A673 (cell line): ENCODE results near the gene USP34. TPM values are rescaled to one million over a fixed set of nuclear protein-coding genes. Genes with fewer than 3 reads are reported as not detected.
"Not testable (repeated sequence)": the region's sequence is repeated elsewhere in the genome, so short reads cannot be mapped to it uniquely, and the experiment has no call there.

Experiments used
- BruUV-seq: library from RNA; stranded (reverse); fragments of 400-500 nt; replicated peaks from 2 replicates; lab custom pipeline; 2021; lab: Mats Ljungman, UMichigan
- CTCF ChIA-PET: fragments of 300-600 bp; sonication (Branson Sonifier 250); formaldehyde crosslinking; loops from one replicate; lab custom pipeline; 2022; ENCODE audit warnings: antibody characterized with exemption; lab: Charles Lee
- POLR2A ChIA-PET: fragments of 300-600 bp; sonication (Branson Sonifier 250); formaldehyde crosslinking; loops from one replicate; lab custom pipeline; 2022; ENCODE audit warnings: antibody characterized with exemption; ENCODE audit not compliant: low non-redundant PET; lab: Charles Lee
- DNase-seq: peaks from one replicate; pipeline ENCODE4 v3.0.0-alpha.2; 2015; ENCODE audit warnings: low spot score
- H3K27ac ChIP-seq: fragments of 200-600 bp; sonication (generic); 2 replicates; pipeline ENCODE4 v1.5.1; 2016; ENCODE audit warnings: mixed run types, low read depth, mild to moderate bottlenecking, mixed read lengths, antibody characterized with exemption, low read length; ENCODE audit not compliant: poor library complexity, severe bottlenecking
- H3K27me3 ChIP-seq: fragments of 200-600 bp; sonication (generic); replicated peaks from 2 replicates; pipeline ENCODE4 v1.6.1; 2017; ENCODE audit warnings: mixed run types, low read depth, mild to moderate bottlenecking, mixed read lengths, antibody characterized with exemption, low read length; ENCODE audit not compliant: insufficient read depth, poor library complexity
- H3K36me3 ChIP-seq: fragments of 200-600 bp; sonication (generic); 2 replicates; pipeline ENCODE4 v1.6.1; 2016; ENCODE audit warnings: mixed run types, mild to moderate bottlenecking, mixed read lengths, antibody characterized with exemption, low read length; ENCODE audit not compliant: insufficient read depth, poor library complexity, severe bottlenecking
- H3K4me1 ChIP-seq: fragments of 200-600 bp; sonication (generic); 2 replicates; pipeline ENCODE4 v1.6.1; 2017; ENCODE audit warnings: mixed run types, mild to moderate bottlenecking, mixed read lengths, antibody characterized with exemption, low read length; ENCODE audit not compliant: insufficient read depth, poor library complexity, severe bottlenecking
- H3K4me3 ChIP-seq: fragments of 200-600 bp; sonication (generic); 2 replicates; pipeline ENCODE4 v1.5.1; 2016; ENCODE audit warnings: low read depth, mixed run types, mild to moderate bottlenecking, mixed read lengths, low read length; ENCODE audit not compliant: poor library complexity, severe bottlenecking
- H3K9me3 ChIP-seq: fragments of 200-600 bp; sonication (generic); 2 replicates; pipeline ENCODE4 v1.6.1; 2016; ENCODE audit warnings: mixed run types, low read depth, mild to moderate bottlenecking, mixed read lengths, antibody characterized with exemption, low read length; ENCODE audit not compliant: poor library complexity, severe bottlenecking
- CTCF ChIP-seq: fragments of 300-800, 200-600 bp; sonication (generic); conservative IDR thresholded peaks from 2 replicates; pipeline ENCODE4 v1.5.1; 2017; ENCODE audit warnings: low read depth, mild to moderate bottlenecking, antibody characterized with exemption, low read length, moderate library complexity, mixed read lengths
- EZH2 ChIP-seq: fragments of 200-600 bp; sonication (generic); IDR thresholded peaks from 2 replicates; pipeline ENCODE4 v1.6.1; 2017; ENCODE audit warnings: borderline replicate concordance, low read depth, mild to moderate bottlenecking, mixed read lengths, antibody characterized with exemption, low read length; ENCODE audit not compliant: poor library complexity, severe bottlenecking
- intact Hi-C: fragments of 100-400 bp; cut with micrococcal nuclease; formaldehyde crosslinking; loops from one replicate; pipeline ENCODE4 v1.10.0; 2022; ENCODE audit not compliant: unreplicated experiment
- total RNA-seq: library from RNA; stranded (reverse); gene quantifications from 2 replicates; pipeline ENCODE4 v1.2.3, GENCODE V29; 2021

USP34 gene
- total RNA-seq, 1 experiment from 2014 or later: 98.5 TPM

DNA sequence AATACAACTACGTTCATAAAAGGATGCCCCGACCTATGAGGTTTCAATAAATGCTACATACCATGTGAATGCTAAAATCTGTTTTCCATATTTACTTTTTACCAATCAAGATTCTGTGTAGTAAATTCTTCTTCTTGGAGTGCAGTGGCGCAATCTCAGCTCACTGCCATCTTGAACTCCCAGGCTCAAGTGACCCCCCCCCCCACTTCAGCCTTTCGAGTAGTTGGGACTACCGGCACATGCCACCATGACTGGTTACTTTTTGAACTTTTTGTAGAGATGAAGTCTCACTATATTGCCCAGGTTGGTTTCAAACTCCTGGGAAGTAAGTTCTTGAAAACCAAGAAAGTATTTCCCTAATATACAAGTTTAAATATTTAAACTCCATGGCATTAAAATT, 14.4 kb upstream of the USP34 start:
- intact Hi-C loops: no loop called here
- no peaks in the 10 kb centered on the region for H3K4me1 ChIP-seq
- H3K27ac ChIP-seq: no peak overlapping the region
- no peak overlapping the region for H3K4me3 ChIP-seq
- ChIA-PET POLR2A (no interaction called here), CTCF (no interaction called here)
- H3K27me3 ChIP-seq: no peaks in the 10 kb centered on the region
- no TSS peak for BruUV-seq
- TF ChIP-seq CTCF (no peak), EZH2 (no peak)
- no peak for DNase-seq
- peaks cover 88% of the 10 kb centered on the region for H3K36me3 ChIP-seq
- H3K9me3 ChIP-seq: no peaks in the 10 kb centered on the region

GRCh38 chr2:61478086-61478485, 7.2 kb upstream of the USP34 start:
- no peak for TF ChIP-seq EZH2
- no peak for TF ChIP-seq CTCF
- no peak for DNase-seq
- Histone ChIP-seq H3K9me3 (no peaks in the 10 kb centered on the region), H3K4me1 (no peaks in the 10 kb centered on the region), H3K4me3 (no peak overlapping the region), H3K27ac (no peak overlapping the region), H3K27me3 (no peaks in the 10 kb centered on the region), H3K36me3 (peaks cover 64% of the 10 kb centered on the region)
- ChIA-PET CTCF (no interaction called here), POLR2A (no interaction called here)
- intact Hi-C loops: no loop called here
- no TSS peak for BruUV-seq

- POLR2A ChIA-PET, BruUV-seq, H3K4me1 ChIP-seq, CTCF ChIA-PET, H3K27ac ChIP-seq, H3K4me3 ChIP-seq, DNase-seq, H3K9me3 ChIP-seq, H3K27me3 ChIP-seq, intact Hi-C loops: not testable (repeated sequence)
- peaks cover 54% of the 10 kb centered on the region for H3K36me3 ChIP-seq
These were observed 6.2 kb upstream of the USP34 start for GRCh38 chr2:61476929-61477589.
